Measurements from ENCODE around the gene KCNK3.
A peak's percentile ranks its signal among the peaks of the same experiment; 100 is the strongest.

KCNK3 gene

DNA sequence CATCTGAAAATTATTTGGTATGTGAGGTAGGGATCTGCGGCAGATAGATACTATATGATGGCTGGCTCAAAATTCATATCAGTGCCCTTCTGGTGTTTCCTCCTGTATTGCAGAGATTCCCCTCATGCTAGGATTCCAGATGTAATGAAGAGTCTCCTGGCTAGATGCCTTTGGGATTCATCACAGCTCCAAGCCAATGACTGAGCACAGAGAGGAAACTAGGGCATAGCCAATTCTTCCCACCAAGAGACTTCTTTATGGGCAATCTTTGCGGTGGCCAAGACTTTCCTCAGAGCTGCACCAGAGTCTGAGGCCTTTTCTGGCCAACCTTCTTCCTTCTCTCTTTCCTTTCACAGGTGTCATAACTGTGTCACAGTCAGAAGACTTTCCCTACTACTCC, 25.9 kb upstream of the KCNK3 start:
- no peak for DNase-seq

DNA sequence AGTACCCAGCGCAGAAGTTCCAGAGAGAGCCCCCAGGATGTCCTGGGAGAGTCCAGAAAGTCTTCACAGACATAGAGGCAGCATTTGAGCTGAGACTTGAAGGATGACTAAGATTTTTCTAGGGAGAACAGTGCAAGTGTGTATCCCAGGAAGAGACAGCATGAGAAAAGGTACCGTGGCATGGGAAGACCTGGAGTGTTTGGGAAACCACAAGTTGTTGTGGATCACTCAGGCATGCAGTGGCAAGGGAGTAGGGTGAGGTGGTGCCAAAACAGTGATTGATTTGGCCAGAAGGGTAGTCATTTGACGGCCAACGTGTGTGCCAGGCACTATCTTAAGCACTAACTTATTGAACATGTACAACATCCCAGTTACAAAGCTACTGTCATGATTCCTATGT, 24.5 kb upstream of the KCNK3 start:
- DNase-seq: no peak

DNA sequence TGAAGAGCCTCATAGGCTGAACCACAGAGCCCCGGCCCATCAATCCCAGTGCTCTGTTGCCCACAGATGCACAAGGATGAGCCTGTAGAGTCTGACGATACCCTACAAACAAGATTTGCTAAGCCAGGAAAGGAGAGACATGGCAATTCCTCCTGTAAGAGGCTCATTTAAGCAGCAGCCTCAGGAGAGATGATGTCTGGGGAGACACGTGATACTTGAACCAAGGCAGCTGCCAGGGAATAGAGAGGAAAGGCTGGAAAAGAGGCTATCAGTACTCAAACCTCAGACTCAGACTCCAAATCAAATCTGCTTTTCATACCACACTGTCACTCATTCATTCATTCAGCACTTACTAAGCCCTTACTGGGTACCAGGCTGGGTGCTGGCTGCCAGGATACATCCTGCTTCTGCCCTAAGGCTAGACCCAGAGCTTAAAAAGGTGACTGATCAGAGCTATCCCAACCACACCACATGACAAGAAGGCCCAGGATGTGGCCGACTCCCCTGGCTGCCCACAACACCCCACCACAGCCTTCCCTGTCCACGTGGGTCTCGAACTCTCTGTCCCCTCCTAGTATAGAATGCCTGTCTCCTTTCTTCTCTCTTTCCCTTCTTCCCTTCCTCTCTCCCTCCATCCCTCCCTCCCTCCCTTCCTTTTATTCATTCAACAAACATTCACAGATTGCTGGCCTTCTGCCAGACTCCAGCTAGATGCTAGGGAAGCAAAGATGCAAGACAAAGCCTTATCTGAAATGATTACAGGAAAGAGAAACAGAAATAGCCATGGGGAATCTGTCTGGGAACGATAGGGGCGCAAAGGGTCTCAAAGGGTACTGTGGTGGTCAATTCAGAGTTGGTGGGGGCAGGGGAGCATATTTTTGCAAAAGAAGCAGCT, 23.4 kb upstream of the KCNK3 start:
- peak; percentile 24 for DNase-seq

GRCh38 chr2:26670171-26670570, 22.4 kb upstream of the KCNK3 start:
- DNase-seq: no peak

- no peak for DNase-seq
These were observed 21.5 kb upstream of the KCNK3 start for GRCh38 chr2:26670931-26671460.

DNA sequence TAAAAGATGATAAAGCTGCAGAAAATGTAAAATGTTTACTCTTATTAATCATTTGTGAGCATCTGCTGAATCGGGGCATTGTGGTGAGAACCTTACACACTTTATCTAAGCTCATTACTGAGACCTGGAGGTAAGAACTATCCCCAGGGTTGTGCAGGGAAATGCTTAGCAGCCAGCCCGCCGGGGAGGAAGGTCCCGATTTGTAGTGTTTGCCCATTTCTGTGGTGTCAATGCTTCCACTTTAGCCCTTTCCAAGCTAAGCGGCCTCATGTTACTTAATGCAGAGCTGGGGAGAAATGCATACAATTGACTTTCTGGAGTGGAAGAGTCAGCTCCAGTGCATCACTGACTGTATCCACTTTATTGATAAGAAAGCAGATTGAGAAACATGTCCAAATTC, 20.8 kb upstream of the KCNK3 start:
- DNase-seq: no peak

GRCh38 chr2:26672112-26672817, 20.3 kb upstream of the KCNK3 start:
- no peak for DNase-seq

DNA sequence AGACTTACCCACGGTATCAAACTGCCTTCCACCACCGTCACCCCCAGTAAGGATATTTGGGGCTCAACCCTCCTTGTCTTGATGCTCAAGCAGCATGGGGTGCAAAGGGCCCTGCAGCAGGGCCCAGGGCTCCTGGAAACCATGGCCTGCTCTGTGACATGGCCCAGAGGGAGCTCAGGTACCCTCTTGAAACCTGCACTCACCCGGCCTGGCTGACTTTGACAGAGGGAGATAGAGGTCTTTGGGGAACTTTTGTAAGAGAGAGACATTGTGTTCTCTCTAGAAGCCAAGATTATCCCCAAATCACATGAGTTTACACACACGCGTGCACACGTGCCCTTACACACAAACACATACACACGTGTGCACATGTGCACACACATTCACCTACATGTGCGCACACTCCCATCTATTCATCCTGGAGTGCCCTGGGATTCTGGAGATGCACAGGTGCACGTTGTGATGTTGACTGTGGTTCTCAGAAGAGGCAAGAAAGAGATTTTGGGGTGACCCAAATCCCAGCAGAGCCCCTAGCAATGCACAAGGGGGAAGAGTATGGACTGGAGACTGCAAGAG, 19.6 kb upstream of the KCNK3 start:
- no peak for DNase-seq

DNA sequence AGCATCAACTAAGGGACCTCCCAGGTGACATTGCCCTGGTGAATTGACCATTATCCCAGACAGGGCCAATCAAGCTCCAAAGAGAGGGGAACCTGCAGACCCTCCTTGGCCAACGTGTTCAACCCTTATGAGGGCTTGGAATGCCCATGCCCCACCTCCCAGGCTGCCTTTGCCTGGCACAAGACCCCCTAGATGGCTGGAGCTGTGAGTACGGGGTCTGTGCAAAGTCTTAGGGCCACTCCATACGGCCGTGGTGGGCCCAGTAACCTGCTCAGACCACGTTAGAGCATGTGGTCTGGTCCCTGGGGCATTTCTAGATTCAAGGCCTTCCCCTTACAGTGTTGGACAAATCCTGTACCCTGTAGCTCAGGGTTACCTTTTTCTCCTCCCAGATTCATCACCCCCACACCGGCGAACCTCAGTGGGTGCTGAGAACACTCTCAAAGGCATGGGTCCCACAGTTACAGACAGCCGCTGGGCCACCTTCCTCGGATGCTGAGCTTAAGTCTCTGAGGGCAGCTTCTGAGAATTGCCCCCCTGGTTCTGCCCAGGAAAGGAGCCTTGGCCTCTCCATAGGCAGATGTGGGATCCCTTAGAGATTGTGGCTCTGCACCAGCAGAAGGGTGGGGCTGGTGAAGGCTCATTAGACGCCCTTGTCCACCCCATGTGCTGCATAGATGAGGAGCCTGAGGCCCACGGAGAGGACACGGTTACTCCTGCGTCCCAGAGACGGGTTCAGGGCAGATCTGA, 18.3 kb upstream of the KCNK3 start:
- no peak for DNase-seq

GRCh38 chr2:26674771-26675170, 17.8 kb upstream of the KCNK3 start:
- DNase-seq: no peak

DNA sequence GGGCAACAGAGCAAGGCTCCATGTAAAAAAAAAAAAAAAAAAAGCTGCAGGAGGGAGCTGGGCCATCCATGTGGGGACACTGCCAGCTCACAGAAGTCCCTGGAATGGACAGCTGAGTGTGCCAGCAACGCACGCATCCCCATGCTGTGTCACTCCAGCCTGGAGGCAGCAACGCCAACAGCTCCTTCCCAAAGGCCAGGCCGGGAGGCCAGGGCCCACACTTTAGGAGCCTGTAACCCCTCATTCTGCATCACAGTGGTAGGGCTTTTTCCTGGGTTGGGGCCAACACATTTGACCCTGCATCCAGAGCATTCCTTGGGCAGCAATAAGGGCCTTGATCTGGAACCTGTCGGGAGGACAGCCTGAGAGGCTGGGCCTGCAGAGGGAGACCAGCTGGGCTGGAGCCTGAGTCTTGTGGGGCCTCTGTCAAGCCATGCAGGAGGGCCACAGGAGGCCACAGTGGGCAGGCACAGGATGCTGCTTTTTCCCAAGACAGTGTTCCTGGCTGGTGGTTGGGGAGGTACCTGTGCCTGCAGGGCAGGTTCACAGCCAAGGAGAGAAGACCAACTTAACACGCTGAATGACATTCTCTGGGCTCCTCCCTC, 16.8 kb upstream of the KCNK3 start:
- DNase-seq: no peak

- no peak for DNase-seq
These were observed 14.5 kb upstream of the KCNK3 start for GRCh38 chr2:26678035-26678434.

DNA sequence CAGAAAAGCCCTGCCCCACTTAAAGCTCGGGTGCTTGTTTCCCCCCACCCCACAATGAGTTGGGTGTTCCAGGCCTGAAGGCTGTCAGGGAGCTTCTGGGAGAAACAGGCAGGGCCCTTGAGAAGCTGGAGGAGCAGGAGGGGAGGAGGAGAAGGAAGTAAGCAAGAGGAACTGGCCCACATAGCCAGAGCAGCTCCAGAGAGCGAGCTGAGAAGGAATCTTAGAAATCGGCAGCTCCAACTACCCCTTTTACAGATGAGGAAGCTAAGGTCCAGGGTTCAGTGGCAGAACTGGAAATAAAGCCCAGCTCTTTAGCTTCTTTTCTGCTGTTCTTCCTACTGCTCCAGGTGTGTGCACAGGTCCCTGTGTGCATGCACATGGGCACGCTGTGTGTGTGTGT, 12.7 kb upstream of the KCNK3 start:
- no peak for DNase-seq

GRCh38 chr2:26681656-26682055, 10.9 kb upstream of the KCNK3 start:
- DNase-seq: no peak

DNA sequence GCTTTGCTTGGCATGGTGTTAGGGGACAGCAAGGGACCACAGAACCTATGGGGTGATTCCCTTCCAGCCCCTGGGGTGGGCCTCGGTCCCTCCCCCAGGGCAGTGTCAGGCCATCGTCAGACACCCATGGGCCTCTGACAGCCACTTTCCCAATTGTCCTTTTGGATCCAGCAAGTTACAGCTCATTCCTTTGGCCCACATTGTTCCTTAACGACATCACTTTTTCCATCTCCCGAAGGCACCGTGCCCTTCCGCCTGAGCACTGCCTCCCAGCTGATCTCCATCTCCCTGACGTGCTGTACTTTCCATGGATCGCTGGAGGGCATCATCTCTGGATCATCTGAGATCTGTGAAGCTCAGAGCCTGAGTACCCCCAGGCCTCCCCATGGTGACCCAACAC, 10.4 kb upstream of the KCNK3 start:
- DNase-seq: no peak

DNA sequence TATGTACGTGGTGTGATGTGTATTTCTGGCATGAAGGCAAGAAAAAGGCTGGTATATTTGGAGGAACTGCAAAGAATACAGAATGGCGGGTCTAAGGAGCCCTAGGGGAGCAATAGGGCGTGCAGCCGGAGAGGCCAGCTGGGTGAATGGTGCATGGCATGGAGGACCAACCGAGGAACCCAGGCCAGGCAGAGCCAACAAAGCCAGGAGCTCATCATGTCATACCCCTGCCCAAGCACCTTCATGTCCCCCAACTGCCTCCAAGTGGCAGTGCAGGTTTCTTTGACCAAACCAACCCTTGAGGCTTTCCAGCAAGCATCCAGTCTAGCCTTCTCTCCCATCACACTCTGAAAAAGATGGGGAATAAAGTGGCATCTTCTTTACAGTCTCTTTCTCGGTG, 8.9 kb upstream of the KCNK3 start:
- DNase-seq: no peak

- DNase-seq: no peak
These were observed 7.2 kb upstream of the KCNK3 start for GRCh38 chr2:26685341-26685740.

GRCh38 chr2:26685989-26686839, 6.3 kb upstream of the KCNK3 start:
- DNase-seq: peak; percentile 61

- peak; percentile 83 for DNase-seq
These were observed 5.2 kb upstream of the KCNK3 start for GRCh38 chr2:26687328-26687727.

DNA sequence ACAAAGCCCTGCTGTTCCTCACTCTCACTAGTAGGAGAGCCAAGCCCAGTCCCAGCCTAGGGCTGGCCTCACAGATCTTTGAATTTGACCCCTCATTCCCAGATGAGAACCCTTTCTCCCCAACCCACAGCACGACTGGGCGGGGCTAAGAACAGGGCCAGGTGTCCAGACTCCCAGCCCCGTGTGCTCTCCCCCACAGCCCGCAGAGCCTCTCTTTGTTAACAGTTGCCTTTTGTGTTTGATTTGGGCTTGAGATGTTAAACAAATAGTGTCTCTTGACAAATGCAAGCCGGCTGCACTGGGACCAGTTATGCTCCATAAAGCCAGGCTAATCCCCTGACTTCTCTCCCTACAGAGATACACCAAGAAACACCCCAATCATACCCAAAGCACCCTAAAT, 4.7 kb upstream of the KCNK3 start:
- peak; percentile 93 for DNase-seq

DNA sequence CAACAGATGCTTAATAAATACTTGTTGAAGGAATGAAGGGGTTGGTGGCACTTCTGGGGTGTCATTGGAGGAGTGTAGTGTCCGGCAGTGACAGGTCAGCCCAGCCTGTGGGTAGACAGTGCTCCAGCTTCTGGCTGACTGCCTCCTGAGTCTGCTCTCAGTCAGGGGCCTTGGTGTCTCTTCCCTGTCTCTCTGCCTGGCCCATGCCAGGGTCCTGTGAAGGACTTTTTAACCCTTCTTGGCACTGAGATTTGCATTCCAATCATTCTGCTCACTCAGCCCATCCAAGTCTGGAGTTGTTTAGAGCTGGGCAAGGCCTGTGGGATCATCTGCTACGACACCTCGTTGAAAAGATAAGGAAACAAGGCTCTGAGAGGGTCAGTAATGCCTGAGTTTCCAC, 1.4 kb upstream of the KCNK3 start:
- DNase-seq: no peak

- DNase-seq: no peak
These were observed 642 bp upstream of the KCNK3 start for GRCh38 chr2:26691881-26692278.

Data from NCI-H345 (cell line).